ENCODE results near the gene IFNG-AS1. TPM values are rescaled to one million over a fixed set of nuclear protein-coding genes. Genes with fewer than 3 reads are reported as not detected.

IFNG-AS1 gene
- total RNA-seq, 1 experiment from 2014 or later: not detected

DNA sequence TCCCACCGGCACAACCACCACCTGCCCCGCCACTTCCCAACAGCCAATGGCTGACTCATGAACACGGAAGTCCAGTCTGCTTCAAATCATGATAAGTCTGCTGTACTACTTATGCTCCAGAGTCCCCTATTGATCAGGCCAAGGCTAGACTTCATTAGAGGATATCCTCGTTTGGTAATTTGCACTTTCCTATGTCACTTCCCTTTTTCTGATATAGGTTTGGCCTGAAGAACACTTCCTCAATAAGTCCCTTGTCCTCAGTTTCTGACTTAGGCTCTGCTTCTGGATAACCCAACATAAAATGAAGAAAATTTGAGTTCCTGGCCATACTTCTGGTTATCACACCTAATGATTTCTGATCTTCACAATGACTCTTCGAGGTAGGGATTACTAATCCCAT, 45.3 kb downstream of the IFNG-AS1 start:
- no TSS peak for BruUV-seq (replicated peaks)
- Mint-ChIP-seq H3K27me3 (ENCODE audit: insufficient read depth, unreplicated experiment) (peaks cover 5% of the 10 kb centered on the region), H3K27ac (ENCODE audit: unreplicated experiment) (no peak overlapping the region), H3K36me3 (ENCODE audit: insufficient read depth, unreplicated experiment) (no peaks in the 10 kb centered on the region), H3K9me3 (ENCODE audit: unreplicated experiment) (no peaks in the 10 kb centered on the region), H3K4me3 (ENCODE audit: unreplicated experiment) (no peak overlapping the region), H3K4me1 (ENCODE audit: low read depth, unreplicated experiment) (no peaks in the 10 kb centered on the region)
- ChIA-PET CTCF (no interaction called here), POLR2A (no interaction called here)
- TF ChIP-seq, protein P1, sequence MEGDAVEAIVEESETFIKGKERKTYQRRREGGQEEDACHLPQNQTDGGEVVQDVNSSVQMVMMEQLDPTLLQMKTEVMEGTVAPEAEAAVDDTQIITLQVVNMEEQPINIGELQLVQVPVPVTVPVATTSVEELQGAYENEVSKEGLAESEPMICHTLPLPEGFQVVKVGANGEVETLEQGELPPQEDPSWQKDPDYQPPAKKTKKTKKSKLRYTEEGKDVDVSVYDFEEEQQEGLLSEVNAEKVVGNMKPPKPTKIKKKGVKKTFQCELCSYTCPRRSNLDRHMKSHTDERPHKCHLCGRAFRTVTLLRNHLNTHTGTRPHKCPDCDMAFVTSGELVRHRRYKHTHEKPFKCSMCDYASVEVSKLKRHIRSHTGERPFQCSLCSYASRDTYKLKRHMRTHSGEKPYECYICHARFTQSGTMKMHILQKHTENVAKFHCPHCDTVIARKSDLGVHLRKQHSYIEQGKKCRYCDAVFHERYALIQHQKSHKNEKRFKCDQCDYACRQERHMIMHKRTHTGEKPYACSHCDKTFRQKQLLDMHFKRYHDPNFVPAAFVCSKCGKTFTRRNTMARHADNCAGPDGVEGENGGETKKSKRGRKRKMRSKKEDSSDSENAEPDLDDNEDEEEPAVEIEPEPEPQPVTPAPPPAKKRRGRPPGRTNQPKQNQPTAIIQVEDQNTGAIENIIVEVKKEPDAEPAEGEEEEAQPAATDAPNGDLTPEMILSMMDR (IDR thresholded peaks at IDR 0.05; ENCODE audit: insufficient read depth in 1 of 2, low read depth in 1 of 2, low read length in 1 of 2, severe bottlenecking in 1 of 2, unreplicated experiment in 1 of 2): no peak
- intact Hi-C loops (cut with micrococcal nuclease; ENCODE audit: unreplicated experiment): no loop called here
- peaks cover 3% of the 10 kb centered on the region; the same call in 1 of the 2 replicates for H3K9me3 ChIP-seq
- no peak for DNase-seq
- H3K27me3 ChIP-seq (replicated peaks; ENCODE audit: control insufficient read depth, insufficient read depth, low read length): no peaks in the 10 kb centered on the region
- H3K4me1 ChIP-seq: no peaks in the 10 kb centered on the region
- no peaks in the 10 kb centered on the region for H3K36me3 ChIP-seq (ENCODE audit: control insufficient read depth, insufficient read depth, low read length)
- no peak overlapping the region for H3K4me3 ChIP-seq (ENCODE audit: low read depth, low read length)

DNA sequence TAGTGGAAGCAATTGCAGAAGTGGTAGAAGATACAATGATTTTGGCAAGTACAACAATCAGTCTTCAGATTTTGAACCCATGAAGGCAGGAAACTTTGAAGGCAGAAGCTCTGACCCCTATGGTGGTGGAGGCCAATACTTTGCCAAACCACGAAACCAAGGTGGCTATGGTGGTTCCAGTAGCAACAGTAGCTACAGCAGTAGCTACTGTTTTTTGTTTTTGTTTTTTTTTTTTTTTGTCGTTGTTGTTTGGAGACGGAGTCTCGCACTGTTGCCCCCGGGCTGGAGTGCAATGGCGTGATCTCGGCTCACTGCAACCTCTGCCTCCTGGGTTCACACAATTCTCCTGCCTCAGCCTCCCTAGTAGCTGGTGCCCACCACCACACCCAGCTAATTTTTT, 47.4 kb downstream of the IFNG-AS1 start:
- DNase-seq: no peak
- H3K27me3 Mint-ChIP-seq (ENCODE audit: insufficient read depth, unreplicated experiment): peaks cover 5% of the 10 kb centered on the region
- POLR2A ChIA-PET: no interaction called here
- no peaks in the 10 kb centered on the region for H3K36me3 Mint-ChIP-seq (ENCODE audit: insufficient read depth, unreplicated experiment)
- no peaks in the 10 kb centered on the region for H3K9me3 Mint-ChIP-seq (ENCODE audit: unreplicated experiment)
- H3K4me1 ChIP-seq: no peaks in the 10 kb centered on the region
- H3K9me3 ChIP-seq: no peaks in the 10 kb centered on the region
- TF ChIP-seq, protein P1 (IDR thresholded peaks at IDR 0.05; ENCODE audit: insufficient read depth in 1 of 2, low read depth in 1 of 2, low read length in 1 of 2, severe bottlenecking in 1 of 2, unreplicated experiment in 1 of 2): no peak
- H3K36me3 ChIP-seq (ENCODE audit: control insufficient read depth, insufficient read depth, low read length): no peaks in the 10 kb centered on the region
- H3K4me3 ChIP-seq (ENCODE audit: low read depth, low read length): no peak overlapping the region
- BruUV-seq (replicated peaks): no TSS peak
- peaks cover 6% of the 10 kb centered on the region for H3K4me1 Mint-ChIP-seq (ENCODE audit: low read depth, unreplicated experiment)
- intact Hi-C loops (cut with micrococcal nuclease; ENCODE audit: unreplicated experiment): no loop called here
- CTCF ChIA-PET: no interaction called here
- H3K27ac Mint-ChIP-seq (ENCODE audit: unreplicated experiment): no peak overlapping the region
- no peaks in the 10 kb centered on the region for H3K27me3 ChIP-seq (replicated peaks; ENCODE audit: control insufficient read depth, insufficient read depth, low read length)
- no peak overlapping the region for H3K4me3 Mint-ChIP-seq (ENCODE audit: unreplicated experiment)

DNA sequence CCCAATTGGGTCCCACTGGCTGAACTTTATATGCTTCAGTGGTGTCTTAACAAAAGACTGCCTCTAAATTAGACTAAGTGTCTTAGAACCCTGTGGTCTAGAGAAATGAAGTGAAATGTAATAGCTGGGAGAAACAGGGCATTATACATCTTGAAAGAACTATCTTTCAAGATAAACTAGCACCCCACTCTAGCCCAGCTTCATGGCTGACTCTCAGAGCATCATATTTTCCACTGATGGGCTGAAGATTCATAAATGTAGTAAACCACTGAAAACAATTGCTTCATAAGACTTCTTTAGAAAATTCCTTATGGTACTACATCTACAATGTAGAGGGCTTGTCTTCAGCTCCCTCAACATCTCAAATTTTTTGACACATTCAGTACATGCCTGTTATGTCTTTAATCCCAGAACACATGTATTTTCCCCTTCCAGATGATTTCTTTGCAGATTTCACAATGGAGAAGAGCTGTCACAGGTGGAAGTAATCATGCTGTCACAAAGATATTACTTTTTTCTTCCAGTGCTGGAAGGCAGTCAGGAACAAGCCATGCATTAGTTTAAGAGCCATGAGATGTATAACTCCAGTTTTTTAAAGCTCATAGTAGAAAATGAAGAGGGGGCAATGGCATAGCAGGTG, 48.5 kb downstream of the IFNG-AS1 start:
- H3K27ac Mint-ChIP-seq (ENCODE audit: unreplicated experiment): no peak overlapping the region
- H3K27me3 Mint-ChIP-seq (ENCODE audit: insufficient read depth, unreplicated experiment): peaks cover 5% of the 10 kb centered on the region
- H3K4me3 Mint-ChIP-seq (ENCODE audit: unreplicated experiment): no peak overlapping the region
- BruUV-seq (replicated peaks): no TSS peak
- peaks cover 6% of the 10 kb centered on the region for H3K4me1 Mint-ChIP-seq (ENCODE audit: low read depth, unreplicated experiment)
- Histone ChIP-seq H3K36me3 (ENCODE audit: control insufficient read depth, insufficient read depth, low read length) (no peaks in the 10 kb centered on the region), H3K9me3 (no peaks in the 10 kb centered on the region), H3K27me3 (replicated peaks; ENCODE audit: control insufficient read depth, insufficient read depth, low read length) (no peaks in the 10 kb centered on the region), H3K4me3 (ENCODE audit: low read depth, low read length) (no peak overlapping the region), H3K4me1 (no peaks in the 10 kb centered on the region)
- ChIA-PET CTCF (no interaction called here), POLR2A (no interaction called here)
- H3K36me3 Mint-ChIP-seq (ENCODE audit: insufficient read depth, unreplicated experiment): no peaks in the 10 kb centered on the region
- no peaks in the 10 kb centered on the region for H3K9me3 Mint-ChIP-seq (ENCODE audit: unreplicated experiment)
- DNase-seq: no peak
- TF ChIP-seq, protein P1 (IDR thresholded peaks at IDR 0.05; ENCODE audit: insufficient read depth in 1 of 2, low read depth in 1 of 2, low read length in 1 of 2, severe bottlenecking in 1 of 2, unreplicated experiment in 1 of 2): no peak
- intact Hi-C loops (cut with micrococcal nuclease; ENCODE audit: unreplicated experiment): no loop called here
